ENCODE measurements around the gene DGKA.
"Not testable (repeated sequence)": the region's sequence is repeated elsewhere in the genome, so short reads cannot be mapped to it uniquely, and the experiment has no call there.

DGKA gene

DNA sequence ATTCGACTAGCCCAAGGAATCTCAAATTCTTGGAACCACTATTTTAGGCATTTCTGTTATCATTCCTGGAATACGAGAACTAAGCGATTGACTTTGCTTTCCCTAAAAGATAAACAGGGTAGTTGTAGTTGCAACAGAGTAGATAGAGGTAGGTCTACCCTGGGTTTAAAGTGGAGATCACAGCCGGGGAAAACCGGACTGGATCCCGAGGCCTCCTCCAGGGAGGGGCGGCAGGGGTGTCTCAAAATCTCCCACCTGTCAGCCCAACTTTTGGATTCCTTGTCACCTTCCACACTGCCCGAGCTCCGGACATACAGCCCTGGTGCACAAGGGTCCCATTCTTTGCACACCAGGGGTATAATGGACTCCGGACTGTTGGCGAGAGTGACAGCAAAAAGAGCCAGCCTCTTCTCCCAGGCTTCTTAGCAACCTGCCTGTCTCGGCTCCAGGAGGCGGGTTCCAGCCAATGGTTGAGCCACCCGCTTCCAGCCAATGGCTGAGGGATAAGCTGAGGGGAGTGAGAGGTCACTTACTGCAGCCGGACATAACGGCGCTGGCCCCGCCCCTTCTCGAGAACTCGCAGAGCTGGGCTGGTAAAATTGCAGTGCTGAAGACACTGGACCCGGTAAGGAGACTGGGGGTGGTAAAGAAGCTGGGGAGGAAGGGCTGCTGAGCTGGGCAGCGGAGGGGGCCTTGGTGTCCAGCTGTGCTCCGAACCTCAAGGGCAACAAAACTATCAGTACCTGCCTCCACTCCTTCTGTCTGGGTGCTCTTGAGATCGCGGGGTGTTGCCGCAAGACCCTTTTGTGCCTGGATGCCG, 66.0 kb downstream of the DGKA start, which contains the start of gene SUOX:
TSS of gene SUOX (plus strand) at position 562 of the 820 bp plus-strand sequence. CDS start 4,946 bp downstream, outside the sequence.
- H3K4me3 ChIP-seq (ENCODE audit: low read depth, low read length): peak within 1 kb of the TSS; percentile 97

- H3K4me3 ChIP-seq (ENCODE audit: low read depth, low read length): peak overlapping the region; percentile 97
Observed at GRCh38 chr12:55997535-55997859, 66.5 kb downstream of the DGKA start.

DNA sequence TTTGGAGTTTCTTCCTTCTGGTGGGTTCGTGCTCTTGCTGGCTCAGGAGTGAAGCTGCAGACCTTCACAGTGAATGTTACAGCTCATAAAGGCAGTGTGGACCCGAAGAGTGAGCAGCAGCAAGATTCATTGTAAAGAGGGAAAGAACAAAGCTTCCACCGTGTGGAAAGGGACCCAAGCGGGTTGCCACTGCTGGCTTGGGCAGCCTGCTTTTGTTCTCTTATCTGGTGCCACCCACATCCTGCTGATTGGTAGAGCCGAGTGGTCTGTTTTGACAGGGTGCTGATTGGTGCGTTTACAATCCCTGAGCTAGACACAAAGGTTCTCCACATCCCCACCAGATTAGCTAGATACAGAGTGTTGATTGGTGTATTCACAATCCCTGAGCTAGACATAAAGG, 68.6 kb downstream of the DGKA start:
- not testable (repeated sequence) for H3K4me3 ChIP-seq (ENCODE audit: low read depth, low read length)

DNA sequence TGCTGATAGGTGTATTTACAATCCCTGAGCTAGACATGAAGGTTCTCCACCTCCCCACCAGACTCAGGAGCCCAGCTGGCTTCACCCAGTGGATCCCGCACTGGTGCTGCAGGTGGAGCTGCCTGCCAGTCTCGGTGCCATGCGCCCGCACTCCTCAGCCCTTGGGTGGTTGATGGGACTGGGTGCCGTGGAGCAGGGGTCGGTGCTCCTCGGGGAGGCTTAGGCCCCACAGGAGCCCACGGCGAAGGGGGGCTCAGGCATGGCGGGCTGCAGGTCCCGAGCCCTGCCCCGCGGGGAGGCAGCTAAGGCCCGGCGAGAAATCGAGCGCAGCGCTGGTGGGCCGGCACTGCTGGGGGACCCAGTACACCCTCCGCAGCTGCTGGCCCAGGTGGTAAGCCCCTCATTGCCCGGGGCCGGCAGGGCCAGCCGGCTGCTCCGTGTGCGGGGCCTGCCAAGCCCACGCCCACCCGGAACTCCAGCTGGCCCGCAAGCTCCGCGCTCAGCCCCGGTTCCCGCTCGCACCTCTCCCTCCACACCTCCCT, 69.1 kb downstream of the DGKA start:
- not testable (repeated sequence) for H3K4me3 ChIP-seq (ENCODE audit: low read depth, low read length)

DNA sequence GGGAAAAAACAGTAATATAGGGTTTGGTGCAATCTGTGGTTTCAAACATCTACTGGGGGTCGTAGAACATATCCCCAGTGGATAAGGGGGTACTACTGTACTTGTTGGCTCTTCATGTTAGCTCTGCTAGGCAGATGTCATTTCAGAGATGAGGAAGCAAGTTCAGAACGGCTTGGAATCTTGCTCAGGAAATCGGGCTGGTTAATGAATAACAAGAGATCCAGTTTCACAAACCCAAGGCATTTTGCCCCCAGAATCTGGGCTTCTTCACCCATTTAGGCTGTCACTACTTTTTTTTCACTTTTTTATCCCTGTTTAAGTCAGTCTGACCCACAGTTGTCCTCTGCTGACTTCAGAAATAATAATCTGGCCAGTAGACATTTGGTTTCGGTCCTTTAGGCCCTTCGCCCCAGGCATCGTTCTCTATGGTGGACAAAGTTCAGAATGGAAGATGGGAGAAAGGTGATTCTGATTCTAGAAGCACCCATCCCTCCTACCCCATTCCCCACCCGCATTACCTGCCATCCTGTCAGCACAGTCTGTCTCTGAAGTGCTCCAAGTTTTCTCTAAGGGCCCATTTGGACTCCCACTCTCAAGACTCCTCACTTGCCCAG, 70.6 kb downstream of the DGKA start:
- H3K4me3 ChIP-seq (ENCODE audit: low read depth, low read length): no peak overlapping the region

DNA sequence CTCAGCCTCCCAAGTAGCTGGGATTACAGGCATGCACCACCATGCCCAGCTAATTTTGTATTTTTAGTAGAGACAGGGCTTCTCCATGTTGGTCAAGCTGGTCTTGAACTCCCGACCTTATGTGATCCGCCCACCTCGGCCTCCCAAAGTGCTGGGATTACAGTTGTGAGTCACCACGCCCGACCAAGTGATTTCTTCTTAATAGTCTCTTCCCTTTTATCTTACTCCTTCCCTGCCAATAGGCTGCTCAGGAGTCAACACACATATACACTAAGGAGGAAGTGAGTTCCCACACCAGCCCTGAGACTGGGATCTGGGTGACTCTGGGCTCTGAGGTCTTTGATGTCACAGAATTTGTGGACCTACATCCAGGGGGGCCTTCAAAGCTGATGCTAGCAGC, 72.4 kb downstream of the DGKA start:
- H3K4me3 ChIP-seq (ENCODE audit: low read depth, low read length): not testable (repeated sequence)
